Spinal cord (tissue), 10 donors: Measurements from ENCODE around the gene PIEZO2. TPM values are rescaled to one million over a fixed set of nuclear protein-coding genes. Genes with fewer than 3 reads are reported as not detected.

Experiments used
- DNase-seq, 6 donors: peaks; one replicate each; pipeline versions ENCODE4 v3.0.0 to v3.0.0-alpha.2; 2013 to 2015; ENCODE audit warnings: low spot score in 6 of 6, low read depth in 4 of 6
- H3K27ac ChIP-seq: one replicate; pipeline ENCODE4 v1.5.1; 2013; ENCODE audit warnings: low read depth, low read length, control low read depth
- H3K27me3 ChIP-seq: one replicate; pipeline ENCODE4 v1.6.1; 2013; ENCODE audit warnings: low read length; ENCODE audit not compliant: control insufficient read depth, insufficient read depth
- H3K36me3 ChIP-seq: one replicate; pipeline ENCODE4 v1.6.1; 2013; ENCODE audit warnings: low read length; ENCODE audit not compliant: control insufficient read depth, insufficient read depth
- H3K4me1 ChIP-seq: one replicate; pipeline ENCODE4 v1.6.1; 2013; ENCODE audit warnings: low read length; ENCODE audit not compliant: control insufficient read depth, insufficient read depth
- H3K4me3 ChIP-seq: one replicate; pipeline ENCODE4 v1.5.1; 2013; ENCODE audit warnings: low read depth, low read length, control low read depth
- H3K9me3 ChIP-seq: one replicate; pipeline ENCODE4 v1.6.1; 2013; ENCODE audit warnings: low read length; ENCODE audit not compliant: control insufficient read depth, insufficient read depth
- WGBS: methylation state at CpG from one replicate; pipeline ENCODE4 v1.1.5; 2013; ENCODE audit warnings: missing lambda C conversion rate; ENCODE audit not compliant: insufficient coverage; 5-methylcytosine and 5-hydroxymethylcytosine counted together
- polyA plus RNA-seq, 2 donors: library from polyadenylated mRNA; unstranded; fragments of 120-200 nt; gene quantifications; one replicate each; pipeline ENCODE4 v1.2.1, GENCODE V29; 2013; ENCODE audit not compliant: insufficient read length in 2 of 2
- total RNA-seq, 2 donors: library from RNA; depleted of rRNA in 1 of 2; stranded (reverse); fragments of 120-200 nt in 1 of 2; fragments of >200 nt in 1 of 2; gene quantifications; one replicate each; pipeline versions ENCODE4 v1.2.3 to v1.2.4, GENCODE V29; 2013 to 2014
- donor health status: healthy.

Gene PIEZO2
- total and polyA plus RNA-seq, 4 donors = 14.0 to 110 (median 22.4) TPM

DNA sequence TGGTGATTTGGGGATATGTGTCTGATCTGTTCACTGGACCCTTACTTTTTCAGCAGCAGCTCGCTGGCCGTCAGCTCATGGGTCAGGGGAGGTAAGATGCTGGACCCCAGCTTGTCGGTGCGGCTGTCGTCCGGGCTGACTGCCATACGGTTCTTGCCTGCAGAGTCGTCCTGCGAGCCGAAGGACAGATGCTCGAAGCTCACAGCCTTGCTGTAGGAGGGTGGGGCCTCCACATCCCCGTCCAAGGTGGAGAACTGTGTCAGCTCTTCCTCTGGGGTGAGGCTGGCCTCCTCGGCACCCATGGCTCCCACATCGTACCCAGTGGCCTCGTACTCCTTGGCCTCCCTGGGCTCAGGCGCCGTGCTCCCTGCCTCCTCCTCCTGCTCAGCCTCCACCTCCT is 444.1 kb downstream of the PIEZO2 start:
- Histone ChIP-seq H3K36me3 (peaks cover 5% of the 10 kb centered on the region), H3K27me3 (no peaks in the 10 kb centered on the region), H3K27ac (no peak overlapping the region), H3K4me1 (peaks cover 5% of the 10 kb centered on the region), H3K9me3 (no peaks in the 10 kb centered on the region), H3K4me3 (no peak overlapping the region)
- no peak for DNase-seq
- WGBS = 92% methylated on average over 17 of the region's 17 CpGs

DNA sequence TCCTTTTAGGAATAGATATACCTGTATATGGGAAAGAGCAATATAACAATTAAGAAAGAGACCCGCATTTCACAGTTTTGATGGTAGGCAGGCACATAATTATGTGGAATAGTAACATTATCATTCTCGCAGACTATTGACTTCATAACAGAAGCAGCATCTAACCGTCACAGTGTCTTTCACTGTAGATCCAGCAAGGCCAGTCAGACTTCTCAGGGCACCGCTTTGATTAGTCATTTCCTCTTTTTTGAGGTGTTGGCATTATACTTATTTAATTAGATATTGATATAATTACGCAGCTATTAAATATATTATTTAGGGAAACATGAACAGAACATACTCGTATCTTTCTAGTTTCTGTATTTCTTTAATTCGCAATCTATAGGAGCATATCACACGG is 447.2 kb downstream of the PIEZO2 start:
- Histone ChIP-seq H3K36me3 (peaks cover 5% of the 10 kb centered on the region), H3K27me3 (no peaks in the 10 kb centered on the region), H3K4me3 (no peak overlapping the region), H3K9me3 (no peaks in the 10 kb centered on the region), H3K4me1 (peaks cover 5% of the 10 kb centered on the region), H3K27ac (no peak overlapping the region)
- WGBS = 100% methylated on average over 1 of the region's 8 CpGs
- no peak for DNase-seq

DNA sequence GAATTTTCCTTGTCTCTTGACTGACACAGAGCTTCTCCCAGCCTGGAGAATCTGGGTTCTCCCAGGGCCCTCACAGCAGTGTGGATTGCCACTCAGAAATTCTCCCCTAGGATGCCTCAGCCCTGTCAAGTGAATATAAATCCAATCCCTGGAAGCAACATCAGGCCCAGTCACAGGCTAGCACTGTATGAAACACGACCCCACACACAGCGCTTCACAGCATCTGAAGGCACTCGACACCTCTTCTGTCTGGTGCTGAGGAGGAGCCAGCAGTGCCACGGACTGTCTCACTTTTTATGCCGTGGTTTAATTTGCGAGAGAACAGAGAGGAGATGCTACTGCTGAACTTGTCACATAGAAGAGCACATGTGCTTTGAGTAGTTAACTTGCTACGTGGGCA is 459.0 kb downstream of the PIEZO2 start:
- no peaks in the 10 kb centered on the region for H3K9me3 ChIP-seq
- 60% methylated on average over 7 of the region's 7 CpGs for whole genome bisulfite sequencing

DNA sequence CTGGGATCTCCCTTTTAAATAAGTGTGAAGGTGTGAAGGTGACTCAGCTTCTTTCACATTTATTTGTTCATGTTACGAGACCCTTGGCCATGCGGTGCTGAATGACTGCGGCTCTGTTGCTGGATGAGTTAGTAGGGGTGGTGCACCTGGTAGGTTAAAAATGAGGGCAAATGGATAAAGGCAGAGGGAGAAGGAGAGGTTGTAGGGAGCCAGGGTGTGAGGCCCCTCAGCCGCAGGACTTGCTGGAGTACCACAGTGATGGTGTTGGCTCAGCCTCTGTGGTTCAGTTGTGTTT is 459.4 kb downstream of the PIEZO2 start:
- no peak for DNase-seq
- no peaks in the 10 kb centered on the region for H3K27me3 ChIP-seq
- no peak overlapping the region for H3K27ac ChIP-seq
- no peaks in the 10 kb centered on the region for H3K4me1 ChIP-seq
- H3K4me3 ChIP-seq = no peak overlapping the region
- 92% methylated on average over 4 of the region's 4 CpGs for WGBS
- no peaks in the 10 kb centered on the region for H3K9me3 ChIP-seq
- no peaks in the 10 kb centered on the region for H3K36me3 ChIP-seq

More for the DNA sequence above, 459.0 kb downstream of the PIEZO2 start:
- Histone ChIP-seq H3K27me3 (no peaks in the 10 kb centered on the region), H3K36me3 (no peaks in the 10 kb centered on the region), H3K4me3 (no peak overlapping the region), H3K27ac (no peak overlapping the region), H3K4me1 (no peaks in the 10 kb centered on the region)
- DNase-seq = no peak

DNA sequence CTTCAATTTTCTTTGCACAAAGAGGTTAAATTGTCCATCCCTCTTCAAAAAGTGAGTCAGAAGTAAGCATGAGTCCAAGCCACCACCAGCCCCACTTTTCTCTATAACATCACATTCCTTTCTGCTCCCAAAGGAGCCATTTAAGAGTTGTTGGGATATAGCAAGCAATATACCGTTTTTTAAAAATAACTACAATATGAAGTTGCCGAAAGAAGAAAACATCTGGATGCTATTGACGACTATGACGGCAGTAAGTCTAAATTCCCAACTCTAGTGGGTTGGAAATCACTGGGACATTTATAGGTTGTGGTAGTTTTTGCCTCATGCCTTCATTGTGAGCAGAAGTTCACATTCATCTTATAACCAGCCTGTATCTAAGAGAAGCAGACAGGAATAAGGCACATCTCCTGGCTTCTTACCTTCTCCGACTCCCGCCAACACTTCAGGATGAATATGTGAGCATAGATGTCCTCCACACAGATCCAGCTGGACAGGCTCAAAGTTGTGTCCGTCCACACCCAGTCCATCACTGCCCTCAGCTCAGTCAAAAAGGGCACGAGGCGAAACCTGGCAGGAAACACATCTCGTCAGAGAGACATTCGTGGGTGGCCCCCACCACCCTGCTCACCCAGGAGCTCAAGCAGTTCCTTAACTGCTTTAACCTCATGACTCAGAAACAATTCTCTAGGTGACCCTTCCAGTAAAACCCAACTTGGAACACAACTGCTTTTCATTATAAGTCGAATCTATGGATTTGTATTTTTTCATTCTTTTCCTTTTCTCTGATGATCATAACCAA is 459.9 kb downstream of the PIEZO2 start:
- 91% methylated on average over 7 of the region's 12 CpGs for WGBS

DNA sequence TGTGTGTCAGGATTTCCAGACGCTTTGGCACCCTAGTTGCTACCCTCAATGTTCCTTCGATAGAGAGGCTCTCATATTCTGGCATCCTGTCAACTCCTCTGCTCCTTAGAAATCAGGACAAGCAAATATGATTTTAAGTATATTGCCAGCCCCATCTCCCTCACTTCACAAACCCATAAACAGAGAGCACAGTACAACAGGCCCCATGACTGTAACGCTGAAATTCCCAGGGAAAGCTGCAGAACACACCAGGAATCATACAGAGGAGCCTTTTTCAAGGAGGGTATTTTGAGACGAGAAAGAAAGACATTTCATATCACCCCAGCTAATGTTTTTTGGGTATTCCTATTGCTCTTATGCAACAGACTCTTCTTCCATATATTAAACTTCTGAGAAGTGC is 460.6 kb downstream of the PIEZO2 start:
- Histone ChIP-seq H3K9me3 (no peaks in the 10 kb centered on the region), H3K4me3 (no peak overlapping the region), H3K27ac (no peak overlapping the region), H3K4me1 (no peaks in the 10 kb centered on the region), H3K27me3 (no peaks in the 10 kb centered on the region), H3K36me3 (no peaks in the 10 kb centered on the region)
- 92% methylated on average over 1 of the region's 4 CpGs for WGBS
- DNase-seq = no peak

More for the DNA sequence above, 459.9 kb downstream of the PIEZO2 start:
- H3K9me3 ChIP-seq = no peaks in the 10 kb centered on the region
- DNase-seq = no peak
- no peak overlapping the region for H3K27ac ChIP-seq
- H3K4me1 ChIP-seq = no peaks in the 10 kb centered on the region
- no peaks in the 10 kb centered on the region for H3K36me3 ChIP-seq
- no peak overlapping the region for H3K4me3 ChIP-seq
- no peaks in the 10 kb centered on the region for H3K27me3 ChIP-seq

DNA sequence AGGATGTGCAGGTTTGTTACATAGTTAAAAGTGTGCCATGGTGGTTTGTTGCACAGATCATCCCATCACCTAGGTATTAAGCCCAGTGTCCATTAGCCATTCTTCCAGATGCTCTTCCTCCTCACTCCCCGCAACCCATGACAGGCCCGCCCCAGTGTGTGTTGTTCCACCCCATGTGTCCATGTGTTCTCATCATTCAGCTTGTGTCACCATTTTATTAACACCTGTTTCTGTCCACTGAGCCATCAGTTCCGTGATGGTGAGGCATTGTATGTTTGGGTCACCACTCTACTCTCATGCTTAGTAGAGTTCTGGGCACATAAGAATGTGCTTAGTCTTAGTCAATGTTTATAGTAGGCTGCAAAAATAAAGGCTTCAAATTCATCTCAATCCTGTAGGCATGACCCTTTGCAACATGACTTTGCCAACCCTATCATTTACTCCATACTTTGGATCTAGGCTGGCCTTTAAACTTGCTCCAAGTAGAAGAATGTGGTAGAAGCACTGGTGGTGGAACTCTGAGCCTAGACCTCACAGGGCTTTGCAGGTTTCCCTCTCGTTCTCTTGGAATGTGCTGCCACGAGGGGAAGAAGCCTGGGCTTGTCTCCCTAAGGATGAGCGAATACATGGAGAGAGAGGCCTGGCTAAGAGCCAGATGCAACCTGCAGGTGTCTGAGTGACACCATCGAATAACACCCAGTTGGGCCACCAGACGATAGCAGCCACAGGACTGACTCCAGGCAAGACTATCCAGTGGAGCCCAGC is 462.0 kb downstream of the PIEZO2 start:
- H3K9me3 ChIP-seq = no peaks in the 10 kb centered on the region
- H3K27ac ChIP-seq = no peak overlapping the region
- H3K36me3 ChIP-seq = no peaks in the 10 kb centered on the region
- no peak overlapping the region for H3K4me3 ChIP-seq
- WGBS = 58% methylated on average over 5 of the region's 8 CpGs
- no peaks in the 10 kb centered on the region for H3K27me3 ChIP-seq
- H3K4me1 ChIP-seq = no peaks in the 10 kb centered on the region
- no peak for DNase-seq

DNA sequence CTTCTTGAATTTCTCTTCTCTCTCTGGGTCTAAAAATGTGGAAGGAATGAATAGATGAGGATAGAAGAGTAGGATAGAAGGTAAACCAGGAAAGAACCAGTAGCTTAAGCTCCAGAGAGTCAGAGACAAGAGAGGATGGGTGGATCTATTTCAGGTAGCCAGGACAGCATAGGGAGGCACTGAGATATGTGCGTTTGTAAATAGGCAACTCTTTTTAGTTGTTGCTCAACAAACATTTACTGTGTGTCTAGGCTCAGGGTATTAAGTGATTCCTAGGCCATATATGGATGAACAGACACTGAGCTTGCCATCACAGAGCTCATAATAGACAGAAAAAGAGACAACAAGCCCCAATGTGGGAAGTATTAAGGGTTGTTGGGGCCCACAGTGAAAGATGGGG is 463.1 kb downstream of the PIEZO2 start:
- no peaks in the 10 kb centered on the region for H3K4me1 ChIP-seq

DNA sequence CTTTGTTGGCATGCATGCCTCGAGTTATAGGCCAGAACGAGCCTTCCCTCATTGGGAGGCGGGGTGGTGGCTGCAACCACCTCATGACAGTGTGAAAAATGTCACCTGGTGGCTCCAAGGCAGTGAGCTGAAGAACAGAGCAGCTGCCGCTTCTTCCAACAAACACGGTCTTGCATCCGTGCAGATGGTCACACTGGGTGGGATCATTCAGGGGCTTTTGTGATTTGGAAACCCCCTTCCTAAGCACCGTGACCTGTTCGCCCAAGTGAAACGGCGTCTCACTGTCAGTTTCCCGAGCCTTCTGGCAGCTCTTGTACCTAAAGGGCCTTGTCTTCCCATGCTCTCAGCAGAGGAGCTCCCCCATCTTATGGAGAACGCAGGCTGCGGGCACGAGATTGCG is 463.9 kb downstream of the PIEZO2 start:
- H3K4me3 ChIP-seq = no peak overlapping the region
- H3K4me1 ChIP-seq = no peaks in the 10 kb centered on the region
- DNase-seq = peak in 1 of 6 donors; percentile 19
- H3K27ac ChIP-seq = no peak overlapping the region
- no peaks in the 10 kb centered on the region for H3K36me3 ChIP-seq
- no peaks in the 10 kb centered on the region for H3K27me3 ChIP-seq
- no peaks in the 10 kb centered on the region for H3K9me3 ChIP-seq
- 69% methylated on average over 15 of the region's 15 CpGs for WGBS

More for the DNA sequence above, 463.1 kb downstream of the PIEZO2 start:
- no peak overlapping the region for H3K27ac ChIP-seq
- no peaks in the 10 kb centered on the region for H3K36me3 ChIP-seq
- DNase-seq = no peak
- WGBS = 0% methylated on average over 1 of the region's 1 CpG
- H3K9me3 ChIP-seq = no peaks in the 10 kb centered on the region
- H3K27me3 ChIP-seq = no peaks in the 10 kb centered on the region
- no peak overlapping the region for H3K4me3 ChIP-seq

DNA sequence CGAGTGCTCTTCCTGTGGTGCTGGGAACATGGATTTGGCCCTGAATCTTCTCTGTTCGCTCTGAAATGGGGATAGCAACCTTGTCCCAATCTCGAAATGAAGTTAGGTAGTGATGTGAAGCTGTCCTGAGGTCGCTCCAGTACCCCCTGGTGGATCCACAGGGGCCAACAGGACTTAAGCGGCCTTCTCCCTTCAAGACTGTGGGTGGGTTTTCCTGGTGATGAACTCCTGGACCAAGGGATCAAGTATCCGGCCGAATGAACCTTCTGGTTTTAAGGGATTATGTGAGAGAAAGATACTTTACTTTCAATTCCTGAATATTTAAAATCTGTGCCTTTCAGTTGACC is 467.0 kb downstream of the PIEZO2 start:
- H3K36me3 ChIP-seq = no peaks in the 10 kb centered on the region
- no peak overlapping the region for H3K4me3 ChIP-seq
- 92% methylated on average over 4 of the region's 7 CpGs for WGBS

More for the DNA sequence above, 467.0 kb downstream of the PIEZO2 start:
- Histone ChIP-seq H3K9me3 (no peaks in the 10 kb centered on the region), H3K27ac (no peak overlapping the region), H3K4me1 (no peaks in the 10 kb centered on the region), H3K27me3 (no peaks in the 10 kb centered on the region)
- DNase-seq = no peak
